KMS-11 (cell line): ENCODE results near the gene HDAC4.

Source experiments
- H2AFZ ChIP-seq: fragments of 200-600 bp; sonication (generic); 2 replicates; pipeline ENCODE4 v1.6.1; 2016; ENCODE audit warnings: antibody characterized with exemption, mixed run types, low read depth
- H3K27ac ChIP-seq: fragments of 200-600 bp; sonication (generic); 2 replicates; pipeline ENCODE4 v1.6.1; 2016; ENCODE audit warnings: mild to moderate bottlenecking, mixed run types
- H3K27me3 ChIP-seq: fragments of 200-600 bp; sonication (generic); 2 replicates; pipeline ENCODE4 v1.6.1; 2017; ENCODE audit warnings: mild to moderate bottlenecking, low read depth, mixed run types, moderate library complexity; ENCODE audit not compliant: insufficient read depth
- H3K36me3 ChIP-seq: fragments of 200-600 bp; sonication (generic); 2 replicates; pipeline ENCODE4 v1.6.1; 2017; ENCODE audit warnings: mild to moderate bottlenecking, mixed run types; ENCODE audit not compliant: insufficient read depth
- H3K4me1 ChIP-seq: fragments of 200-600 bp; sonication (generic); 2 replicates; pipeline ENCODE4 v1.6.1; 2016; ENCODE audit warnings: mild to moderate bottlenecking, low read depth, mixed run types; ENCODE audit not compliant: poor library complexity, severe bottlenecking
- H3K4me2 ChIP-seq: fragments of 200-600 bp; sonication (generic); 2 replicates; pipeline ENCODE4 v1.7.0; 2016; ENCODE audit warnings: mild to moderate bottlenecking, mixed run types
- H3K4me3 ChIP-seq: fragments of 200-600 bp; sonication (generic); IDR thresholded peaks from 2 replicates; pipeline ENCODE4 v1.6.1; 2017; ENCODE audit warnings: low read depth, low read length, mixed read lengths; ENCODE audit not compliant: insufficient read depth
- H3K79me2 ChIP-seq: fragments of 200-600 bp; sonication (generic); 2 replicates; pipeline ENCODE4 v1.6.1; 2016; ENCODE audit warnings: low read depth, mixed run types; ENCODE audit not compliant: insufficient read depth
- H3K9ac ChIP-seq: fragments of 200-600 bp; sonication (generic); 2 replicates; pipeline ENCODE4 v1.6.1; 2016; ENCODE audit warnings: mild to moderate bottlenecking, mixed run types
- H4K20me1 ChIP-seq: fragments of 200-600 bp; sonication (generic); 2 replicates; pipeline ENCODE4 v1.6.1; 2016; ENCODE audit warnings: mild to moderate bottlenecking, mixed run types; ENCODE audit not compliant: insufficient read depth
- TF ChIP-seq, protein P1 (sequence below): fragments of 200-600 bp; sonication (generic); conservative IDR thresholded peaks from 2 replicates; pipeline ENCODE4 v1.6.1; 2017; ENCODE audit warnings: low read depth, mild to moderate bottlenecking, antibody characterized with exemption, low read length, moderate library complexity, mixed read lengths

Gene HDAC4

DNA sequence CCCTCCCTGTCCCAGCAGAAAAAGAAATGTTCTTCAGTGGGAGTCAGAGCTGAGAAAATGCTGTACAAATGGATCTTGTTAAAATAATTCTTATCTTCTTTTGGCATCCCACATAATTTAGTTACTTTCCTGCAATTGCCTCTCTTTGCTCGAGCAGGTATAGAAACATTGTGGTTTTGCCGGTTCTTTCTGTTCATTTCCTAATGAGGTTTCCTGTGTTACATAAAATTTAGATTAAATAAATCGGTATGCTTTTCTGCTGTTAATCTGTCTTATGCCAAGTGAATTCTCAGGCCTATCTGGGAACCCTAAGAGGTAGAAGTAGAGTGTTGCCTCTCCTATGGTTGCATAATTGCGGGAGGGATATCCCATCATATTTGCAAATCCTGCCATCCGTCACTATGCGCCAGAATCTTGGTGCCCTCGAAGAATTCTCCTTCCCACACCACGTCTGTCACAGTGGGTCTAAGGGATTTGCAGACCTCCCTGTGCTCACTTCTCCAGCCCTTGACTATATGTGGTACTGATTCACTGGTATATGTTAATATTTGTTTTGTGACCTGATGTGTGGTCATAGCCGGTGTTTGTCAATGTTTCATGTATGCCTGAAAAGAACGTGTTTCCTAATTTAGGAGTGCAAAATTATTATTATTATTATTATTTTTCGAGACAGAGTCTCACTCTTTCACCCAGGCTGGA, 12.2 kb upstream of the HDAC4 start:
- no peak overlapping the region for H3K9ac ChIP-seq
- no peak overlapping the region for H3K4me2 ChIP-seq
- H3K4me3 ChIP-seq = no peak overlapping the region
- H3K79me2 ChIP-seq = no peaks in the 10 kb centered on the region
- no peaks in the 10 kb centered on the region for H3K27me3 ChIP-seq
- H3K27ac ChIP-seq = no peak overlapping the region
- H2AFZ ChIP-seq = no peak overlapping the region
- H3K36me3 ChIP-seq = no peaks in the 10 kb centered on the region
- no peaks in the 10 kb centered on the region for H4K20me1 ChIP-seq
- TF ChIP-seq, protein P1, sequence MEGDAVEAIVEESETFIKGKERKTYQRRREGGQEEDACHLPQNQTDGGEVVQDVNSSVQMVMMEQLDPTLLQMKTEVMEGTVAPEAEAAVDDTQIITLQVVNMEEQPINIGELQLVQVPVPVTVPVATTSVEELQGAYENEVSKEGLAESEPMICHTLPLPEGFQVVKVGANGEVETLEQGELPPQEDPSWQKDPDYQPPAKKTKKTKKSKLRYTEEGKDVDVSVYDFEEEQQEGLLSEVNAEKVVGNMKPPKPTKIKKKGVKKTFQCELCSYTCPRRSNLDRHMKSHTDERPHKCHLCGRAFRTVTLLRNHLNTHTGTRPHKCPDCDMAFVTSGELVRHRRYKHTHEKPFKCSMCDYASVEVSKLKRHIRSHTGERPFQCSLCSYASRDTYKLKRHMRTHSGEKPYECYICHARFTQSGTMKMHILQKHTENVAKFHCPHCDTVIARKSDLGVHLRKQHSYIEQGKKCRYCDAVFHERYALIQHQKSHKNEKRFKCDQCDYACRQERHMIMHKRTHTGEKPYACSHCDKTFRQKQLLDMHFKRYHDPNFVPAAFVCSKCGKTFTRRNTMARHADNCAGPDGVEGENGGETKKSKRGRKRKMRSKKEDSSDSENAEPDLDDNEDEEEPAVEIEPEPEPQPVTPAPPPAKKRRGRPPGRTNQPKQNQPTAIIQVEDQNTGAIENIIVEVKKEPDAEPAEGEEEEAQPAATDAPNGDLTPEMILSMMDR = no peak
- no peaks in the 10 kb centered on the region for H3K4me1 ChIP-seq

DNA sequence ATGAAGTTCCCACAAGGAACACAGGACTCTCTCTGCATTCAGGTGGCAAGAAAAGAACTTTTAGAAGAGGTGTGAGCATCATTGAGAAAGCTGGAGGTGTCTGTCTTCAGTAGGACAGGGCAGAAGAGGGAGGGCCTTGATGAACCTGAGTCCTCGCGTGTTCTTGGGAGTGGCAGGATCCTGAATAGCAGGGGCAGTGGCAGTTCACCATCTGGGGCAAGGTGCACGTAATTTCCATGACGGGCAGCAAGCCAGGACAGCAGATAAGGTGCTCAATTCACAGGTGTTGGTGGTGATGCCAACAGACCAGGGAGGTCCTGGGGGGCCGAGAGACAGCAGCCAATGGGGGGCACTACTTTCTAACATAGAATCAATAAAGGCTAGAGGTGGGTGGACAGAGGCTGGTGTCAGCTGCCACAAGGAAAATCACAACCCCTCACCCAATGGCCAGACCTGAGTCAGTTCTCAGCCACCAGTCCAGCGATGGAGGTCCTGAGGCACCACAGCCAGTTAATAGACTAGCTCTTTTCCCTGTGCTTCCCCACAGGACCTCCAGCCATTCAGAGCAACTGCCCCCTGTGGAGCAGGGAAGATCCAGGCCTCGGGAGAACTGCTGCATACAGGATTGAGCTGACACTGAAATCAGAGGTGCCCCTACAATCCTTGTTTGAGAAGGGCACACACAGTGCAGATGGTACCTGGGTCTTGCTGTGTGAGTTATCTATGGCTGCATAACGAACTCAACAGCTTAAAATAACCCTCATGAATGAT, 10.9 kb upstream of the HDAC4 start:
- H3K27ac ChIP-seq = no peak overlapping the region
- TF ChIP-seq, protein P1 = no peak
- H3K27me3 ChIP-seq = no peaks in the 10 kb centered on the region
- no peaks in the 10 kb centered on the region for H3K79me2 ChIP-seq
- no peaks in the 10 kb centered on the region for H3K4me1 ChIP-seq
- no peak overlapping the region for H3K4me3 ChIP-seq
- H4K20me1 ChIP-seq = no peaks in the 10 kb centered on the region
- no peak overlapping the region for H3K9ac ChIP-seq
- H2AFZ ChIP-seq = no peak overlapping the region
- no peaks in the 10 kb centered on the region for H3K36me3 ChIP-seq
- no peak overlapping the region for H3K4me2 ChIP-seq

GRCh38 chr2:239411117-239411516, 10.3 kb upstream of the HDAC4 start:
- no peaks in the 10 kb centered on the region for H3K27me3 ChIP-seq
- TF ChIP-seq, protein P1 = no peak
- no peaks in the 10 kb centered on the region for H3K79me2 ChIP-seq
- no peak overlapping the region for H3K27ac ChIP-seq
- no peaks in the 10 kb centered on the region for H4K20me1 ChIP-seq
- no peaks in the 10 kb centered on the region for H3K36me3 ChIP-seq
- no peak overlapping the region for H2AFZ ChIP-seq
- no peak overlapping the region for H3K4me2 ChIP-seq
- no peaks in the 10 kb centered on the region for H3K4me1 ChIP-seq
- H3K4me3 ChIP-seq = no peak overlapping the region
- H3K9ac ChIP-seq = no peak overlapping the region

- Histone ChIP-seq H2AFZ (no peak overlapping the region), H3K36me3 (no peaks in the 10 kb centered on the region), H4K20me1 (no peaks in the 10 kb centered on the region), H3K27me3 (no peaks in the 10 kb centered on the region), H3K4me3 (no peak overlapping the region), H3K4me2 (no peak overlapping the region), H3K27ac (no peak overlapping the region), H3K79me2 (no peaks in the 10 kb centered on the region), H3K9ac (no peak overlapping the region), H3K4me1 (no peaks in the 10 kb centered on the region)
- TF ChIP-seq, protein P1 = no peak
These were observed 9.2 kb upstream of the HDAC4 start for GRCh38 chr2:239409976-239410375.
